Measurements from ENCODE around the gene ADRB2.

DNA sequence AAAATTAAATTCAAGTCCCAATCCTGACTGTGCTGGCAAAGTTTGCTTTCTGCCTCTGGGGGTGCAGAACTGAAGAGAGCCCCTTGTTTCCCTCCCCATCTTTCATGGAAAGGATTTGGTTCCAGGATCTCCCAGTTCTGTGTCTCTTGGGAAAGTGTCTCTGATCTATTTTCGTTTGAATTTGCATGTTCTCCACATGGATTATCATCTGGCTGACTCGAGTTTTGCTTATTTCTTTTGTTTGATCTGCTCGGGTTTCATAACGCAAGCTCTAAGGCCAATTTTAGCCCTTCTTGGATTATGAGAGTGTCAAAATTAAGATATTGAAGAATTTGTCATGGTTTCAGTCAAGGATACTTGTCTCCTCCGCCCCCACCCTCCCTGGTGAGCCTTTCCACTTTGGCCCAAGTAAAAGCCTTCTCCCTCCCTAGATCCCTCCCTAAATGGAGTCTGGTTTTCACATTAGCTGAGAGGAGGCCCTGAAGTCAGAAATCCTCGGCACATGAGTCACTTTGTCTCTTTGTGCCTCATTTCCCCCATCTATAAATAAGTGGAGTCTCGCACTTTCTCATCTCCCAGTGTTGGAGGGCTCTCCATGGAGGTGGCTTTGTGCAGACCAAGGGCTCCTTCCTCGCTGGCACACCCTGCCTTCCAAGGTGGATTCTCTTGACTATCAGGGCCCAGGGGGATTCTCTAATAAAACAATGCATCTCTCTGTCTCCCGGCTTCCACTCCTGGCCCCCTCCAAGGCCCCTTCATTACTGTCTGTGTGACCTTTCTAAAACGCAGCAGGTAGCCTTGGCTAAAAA is 17.3 kb downstream of the ADRB2 start:
- TF ChIP-seq, protein P1, sequence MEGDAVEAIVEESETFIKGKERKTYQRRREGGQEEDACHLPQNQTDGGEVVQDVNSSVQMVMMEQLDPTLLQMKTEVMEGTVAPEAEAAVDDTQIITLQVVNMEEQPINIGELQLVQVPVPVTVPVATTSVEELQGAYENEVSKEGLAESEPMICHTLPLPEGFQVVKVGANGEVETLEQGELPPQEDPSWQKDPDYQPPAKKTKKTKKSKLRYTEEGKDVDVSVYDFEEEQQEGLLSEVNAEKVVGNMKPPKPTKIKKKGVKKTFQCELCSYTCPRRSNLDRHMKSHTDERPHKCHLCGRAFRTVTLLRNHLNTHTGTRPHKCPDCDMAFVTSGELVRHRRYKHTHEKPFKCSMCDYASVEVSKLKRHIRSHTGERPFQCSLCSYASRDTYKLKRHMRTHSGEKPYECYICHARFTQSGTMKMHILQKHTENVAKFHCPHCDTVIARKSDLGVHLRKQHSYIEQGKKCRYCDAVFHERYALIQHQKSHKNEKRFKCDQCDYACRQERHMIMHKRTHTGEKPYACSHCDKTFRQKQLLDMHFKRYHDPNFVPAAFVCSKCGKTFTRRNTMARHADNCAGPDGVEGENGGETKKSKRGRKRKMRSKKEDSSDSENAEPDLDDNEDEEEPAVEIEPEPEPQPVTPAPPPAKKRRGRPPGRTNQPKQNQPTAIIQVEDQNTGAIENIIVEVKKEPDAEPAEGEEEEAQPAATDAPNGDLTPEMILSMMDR (IDR thresholded peaks at IDR 0.05) = no peak
- no peak for TF ChIP-seq POLR2A (IDR thresholded peaks at IDR 0.05)
